ENCODE data around the gene LETMD1. TPM values are rescaled to one million over a fixed set of nuclear protein-coding genes. Genes with fewer than 3 reads are reported as not detected.

The LETMD1 gene, protein sequence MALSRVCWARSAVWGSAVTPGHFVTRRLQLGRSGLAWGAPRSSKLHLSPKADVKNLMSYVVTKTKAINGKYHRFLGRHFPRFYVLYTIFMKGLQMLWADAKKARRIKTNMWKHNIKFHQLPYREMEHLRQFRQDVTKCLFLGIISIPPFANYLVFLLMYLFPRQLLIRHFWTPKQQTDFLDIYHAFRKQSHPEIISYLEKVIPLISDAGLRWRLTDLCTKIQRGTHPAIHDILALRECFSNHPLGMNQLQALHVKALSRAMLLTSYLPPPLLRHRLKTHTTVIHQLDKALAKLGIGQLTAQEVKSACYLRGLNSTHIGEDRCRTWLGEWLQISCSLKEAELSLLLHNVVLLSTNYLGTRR
- total RNA-seq: 32.6 and 43.8 TPM in 2 replicates

DNA sequence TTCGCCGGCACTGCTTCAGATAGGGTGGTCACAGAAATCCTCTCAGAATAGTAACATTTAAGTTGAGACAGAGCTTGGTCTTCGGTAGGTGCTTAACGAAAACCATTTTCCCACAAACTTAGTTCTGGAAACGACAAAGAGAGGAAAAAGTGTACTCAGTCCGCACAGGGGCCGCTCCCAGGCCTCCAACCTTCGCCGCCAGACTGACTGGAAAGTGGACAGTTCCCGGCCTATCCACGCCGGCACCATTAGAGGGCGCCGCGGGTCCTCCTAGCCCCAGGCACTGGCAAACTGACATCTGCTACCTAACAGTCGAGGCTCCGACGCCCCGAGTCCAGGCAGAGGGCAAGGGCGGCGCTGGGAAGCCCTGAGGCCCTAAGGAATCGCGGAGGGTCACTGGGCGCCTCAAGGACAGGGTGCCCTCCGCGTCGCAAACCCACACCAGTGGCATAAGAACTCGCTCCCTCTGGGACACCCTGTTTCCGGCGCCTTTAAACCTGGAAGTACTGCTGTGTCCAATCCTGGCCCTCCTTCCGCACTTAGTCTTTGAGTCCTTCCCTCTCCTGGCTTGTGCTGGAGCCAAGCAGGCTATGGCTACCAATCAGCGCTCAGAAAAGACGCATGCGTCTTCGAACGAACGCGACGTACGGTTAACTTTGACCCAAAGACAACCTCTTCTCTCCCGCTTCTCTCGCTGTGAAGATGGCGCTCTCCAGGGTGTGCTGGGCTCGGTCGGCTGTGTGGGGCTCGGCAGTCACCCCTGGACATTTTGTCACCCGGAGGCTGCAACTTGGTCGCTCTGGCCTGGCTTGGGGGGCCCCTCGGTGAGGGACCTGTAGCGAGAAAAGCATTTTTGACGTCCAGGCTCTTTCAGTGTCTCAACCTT, at the start of gene LETMD1:
Gene LETMD1 (plus strand): TSS at position 673 of the 886 bp plus-strand sequence. CDS start 30 bp downstream, at position 703.

DNA sequence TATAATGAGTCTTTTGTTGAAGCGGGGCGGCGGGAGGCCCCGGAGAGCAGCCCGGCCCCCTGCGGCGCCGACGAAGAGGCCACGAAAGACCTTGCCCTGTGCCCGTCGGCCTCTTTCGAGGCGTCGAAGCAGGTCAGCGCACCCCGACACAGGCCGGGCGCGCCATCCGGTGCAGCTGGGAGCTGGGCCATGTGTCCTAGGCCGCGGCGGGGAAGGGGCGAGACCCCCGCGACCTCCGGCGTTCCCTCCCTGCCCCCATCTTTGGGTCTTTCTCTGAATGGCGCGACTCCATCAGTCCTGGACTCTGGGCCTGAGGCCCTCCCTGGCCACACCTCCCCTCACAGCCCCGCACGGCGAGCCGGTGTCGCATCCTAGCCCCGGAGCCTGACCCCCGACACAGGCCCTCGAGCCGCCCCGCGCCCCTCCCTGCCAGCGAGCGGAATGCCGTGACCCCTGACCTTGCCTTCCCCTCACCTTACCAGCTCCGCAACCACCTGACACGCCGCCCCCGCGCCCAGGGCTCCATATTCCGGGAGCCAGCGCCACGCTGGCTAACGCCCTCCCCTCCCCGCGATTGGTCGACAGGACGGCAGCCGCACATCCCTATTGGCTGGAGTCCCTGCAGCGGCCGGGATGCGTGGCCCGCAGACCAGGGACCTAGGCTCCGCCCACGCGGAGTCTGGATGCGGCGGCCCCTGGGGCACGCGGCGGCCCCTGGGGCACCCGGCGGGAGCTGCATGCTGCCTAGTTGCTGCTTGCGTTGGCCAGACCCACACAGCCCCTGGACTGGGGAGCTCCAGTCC, 22.1 kb upstream of the LETMD1 start, which contains the start of gene SLC11A2:
Gene SLC11A2 (minus strand): TSS at position 549 of the 803 bp plus-strand sequence. CDS start 15,656 bp downstream, outside the sequence.

DNA sequence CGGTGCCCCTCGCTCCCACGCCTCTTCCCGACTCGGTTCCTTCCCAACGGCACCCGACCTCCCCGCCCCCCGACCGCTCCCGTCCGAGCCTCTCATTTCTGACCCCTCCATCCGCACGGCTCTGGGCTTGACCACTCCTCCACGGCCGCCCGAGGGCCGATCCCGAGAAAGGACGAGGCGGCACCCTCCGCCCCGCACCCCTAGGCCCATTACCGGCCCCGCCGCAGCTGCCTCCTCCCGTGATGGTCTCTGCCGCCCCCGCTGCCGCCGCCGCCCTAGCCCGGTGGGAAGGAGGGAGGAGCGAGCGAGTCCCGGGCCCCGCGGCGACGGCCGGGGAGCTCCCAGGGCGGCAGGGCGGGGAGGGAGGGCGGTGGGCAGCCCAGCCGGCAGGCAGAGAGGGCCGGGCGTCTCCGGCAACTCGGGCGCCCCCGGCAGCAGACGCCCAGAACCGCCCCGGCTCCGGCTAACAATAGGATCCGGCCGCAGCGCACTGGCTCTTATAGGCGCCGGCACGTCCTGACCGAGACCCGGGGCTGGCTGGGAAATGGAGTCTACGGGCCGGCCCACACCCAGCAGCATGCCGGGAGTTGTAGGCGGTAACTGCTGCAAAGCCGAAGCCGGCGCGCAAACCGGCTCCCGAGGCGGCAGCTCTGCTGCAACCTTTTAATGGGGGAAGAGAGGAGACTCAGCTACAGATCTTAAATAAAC, 35.2 kb downstream of the LETMD1 start, which contains the start of gene CSRNP2:
Gene CSRNP2 (minus strand): TSS at position 471 of the 708 bp plus-strand sequence. CDS start 7,035 bp downstream, outside the sequence.

Small RNA genes within 50 kb of the gene (small RNA-seq; reads per million reads assigned to genes)
- gene RNU6-1273P: not detected
- gene RNU6-87P: not detected

Other genes with a start within 250 kb of the LETMD1 start
- not detected in 2 replicates for gene TMPRSS12, start 205.4 kb upstream of the LETMD1 start, total RNA-seq
- gene HIGD1C, start 95.8 kb upstream of the LETMD1 start, total RNA-seq: not detected in 2 replicates
- 39.5 and 41.8 TPM in 2 replicates for gene SLC11A2, start 21.9 kb upstream of the LETMD1 start, total RNA-seq
- 34.0 and 34.3 TPM in 2 replicates for gene CSRNP2, start 35.3 kb downstream of the LETMD1 start, total RNA-seq
- gene TFCP2, start 124.8 kb downstream of the LETMD1 start, total RNA-seq: 6.5 and 10.1 TPM in 2 replicates
- 2.9 and 5.6 TPM in 2 replicates for gene POU6F1, start 169.7 kb downstream of the LETMD1 start, total RNA-seq
- gene DAZAP2, start 190.5 kb downstream of the LETMD1 start, total RNA-seq: 198 and 222 TPM in 2 replicates
- gene SMAGP, start 222.1 kb downstream of the LETMD1 start, total RNA-seq: 13.4 and 18.6 TPM in 2 replicates